GM21390 (cell line): Measurements from ENCODE around the gene DYSF.
"Not testable (repeated sequence)": the region's sequence is repeated elsewhere in the genome, so short reads cannot be mapped to it uniquely, and the experiment has no call there.

Experiments
- ATAC-seq: cut with Tn5 transposase; IDR thresholded peaks from one replicate; pipeline ENCODE4 v1.9.1; 2021; ENCODE audit not compliant: unreplicated experiment

The DYSF gene

GRCh38 chr2:71453404-71454220 lies at the start of gene DYSF:
Gene DYSF, plus strand, starts transcription at chr2:71453561.
- no peak for ATAC-seq

GRCh38 chr2:71409611-71410010 lies 43.8 kb upstream of the DYSF start:
- ATAC-seq: no peak

- no peak for ATAC-seq
These were observed 42.7 kb upstream of the DYSF start for GRCh38 chr2:71410696-71411095.

- ATAC-seq: not testable (repeated sequence)
These were observed 36.5 kb upstream of the DYSF start for GRCh38 chr2:71416866-71417265.

GRCh38 chr2:71417300-71418202 lies 35.8 kb upstream of the DYSF start:
- no peak for ATAC-seq

- ATAC-seq: no peak
These were observed 34.2 kb upstream of the DYSF start for GRCh38 chr2:71419145-71419544.

- ATAC-seq: no peak
These were observed 33.4 kb upstream of the DYSF start for GRCh38 chr2:71419976-71420375.

- no peak for ATAC-seq
These were observed 30.6 kb upstream of the DYSF start for GRCh38 chr2:71422786-71423185.

GRCh38 chr2:71423817-71424420 lies 29.4 kb upstream of the DYSF start:
- ATAC-seq: no peak

GRCh38 chr2:71426721-71427120 lies 26.6 kb upstream of the DYSF start:
- ATAC-seq: no peak

- ATAC-seq: no peak
These were observed 24.6 kb upstream of the DYSF start for GRCh38 chr2:71428472-71429383.

GRCh38 chr2:71445142-71445541 lies 8.2 kb upstream of the DYSF start:
- ATAC-seq: not testable (repeated sequence)

- no peak for ATAC-seq
These were observed 6.9 kb upstream of the DYSF start for GRCh38 chr2:71446505-71446904.

- no peak for ATAC-seq
These were observed 4.0 kb upstream of the DYSF start for GRCh38 chr2:71449343-71449742.

GRCh38 chr2:71451705-71452104 lies 1.7 kb upstream of the DYSF start:
- ATAC-seq: no peak

- ATAC-seq: no peak
These were observed 796 bp upstream of the DYSF start for GRCh38 chr2:71452565-71452964.

- no peak for ATAC-seq
These were observed 1.1 kb downstream of the DYSF start for GRCh38 chr2:71454221-71455010.

GRCh38 chr2:71455011-71455740 lies 1.8 kb downstream of the DYSF start:
- no peak for ATAC-seq
